H9 (cell line): Measurements from ENCODE around the gene LDLRAD4. TPM values are rescaled to one million over a fixed set of nuclear protein-coding genes. Genes with fewer than 3 reads are reported as not detected.

Experiments
- DNase-seq: peaks from one replicate; pipeline ENCODE4 v3.0.0-alpha.2; 2017
- H2AFZ ChIP-seq: one replicate; pipeline ENCODE4 v1.6.1; 2013; ENCODE audit warnings: mild to moderate bottlenecking, low read length, control low read depth, moderate library complexity
- H2AK5ac ChIP-seq: 2 replicates; pipeline ENCODE4 v1.6.1; 2013; ENCODE audit warnings: low read length, control low read depth, mixed read lengths; ENCODE audit not compliant: insufficient read length
- H2BK120ac ChIP-seq: one replicate; pipeline ENCODE4 v1.6.1; 2013; ENCODE audit warnings: low read depth, mild to moderate bottlenecking, low read length, control low read depth, inconsistent platforms; ENCODE audit not compliant: poor library complexity, severe bottlenecking
- H2BK12ac ChIP-seq: 2 replicates; pipeline ENCODE4 v1.6.1; 2013; ENCODE audit warnings: low read length, control low read depth, mixed read lengths, low read depth; ENCODE audit not compliant: insufficient read length
- H2BK15ac ChIP-seq: 2 replicates; pipeline ENCODE4 v1.6.1; 2013; ENCODE audit warnings: low read depth, low read length, control low read depth
- H2BK20ac ChIP-seq: one replicate; pipeline ENCODE4 v1.6.1; 2013; ENCODE audit warnings: low read depth, mild to moderate bottlenecking, low read length, control low read depth, inconsistent platforms; ENCODE audit not compliant: poor library complexity, severe bottlenecking
- H2BK5ac ChIP-seq: 2 replicates; pipeline ENCODE4 v1.6.1; 2013; ENCODE audit warnings: low read length, control low read depth, mixed read lengths; ENCODE audit not compliant: insufficient read length
- H3K14ac ChIP-seq: 2 replicates; pipeline ENCODE4 v1.6.1; 2013; ENCODE audit warnings: low read length, control low read depth; ENCODE audit not compliant: insufficient read depth
- H3K18ac ChIP-seq: 2 replicates; pipeline ENCODE4 v1.6.1; 2013; ENCODE audit warnings: low read depth, mild to moderate bottlenecking, mixed read lengths, low read length, control low read depth; ENCODE audit not compliant: insufficient read length
- H3K23ac ChIP-seq: 2 replicates; pipeline ENCODE4 v1.6.1; 2013; ENCODE audit warnings: low read length, control low read depth, mixed read lengths, low read depth; ENCODE audit not compliant: insufficient read length
- H3K23me2 ChIP-seq: 2 replicates; pipeline ENCODE4 v1.6.1; 2013; ENCODE audit warnings: low read depth, mild to moderate bottlenecking, mixed read lengths, low read length, control low read depth; ENCODE audit not compliant: insufficient read length, poor library complexity, severe bottlenecking
- H3K27ac ChIP-seq: 2 replicates; pipeline ENCODE4 v1.5.1; 2013; ENCODE audit warnings: low read length, control low read depth, mixed read lengths, low read depth; ENCODE audit not compliant: insufficient read length
- H3K27me3 ChIP-seq: 2 replicates; pipeline ENCODE4 v1.6.1; 2013; ENCODE audit warnings: low read length, control low read depth, inconsistent platforms; ENCODE audit not compliant: insufficient read depth
- H3K4ac ChIP-seq: 2 replicates; pipeline ENCODE4 v1.6.1; 2013; ENCODE audit warnings: low read depth, mild to moderate bottlenecking, control low read depth, inconsistent platforms, low read length, moderate library complexity
- H3K4me1 ChIP-seq: 2 replicates; pipeline ENCODE4 v1.6.1; 2013; ENCODE audit warnings: low read length, control low read depth, inconsistent platforms; ENCODE audit not compliant: insufficient read depth
- H3K4me2 ChIP-seq: 2 replicates; pipeline ENCODE4 v1.6.1; 2013; ENCODE audit warnings: low read length, control low read depth, mixed read lengths; ENCODE audit not compliant: insufficient read length, insufficient read depth
- H3K56ac ChIP-seq: 2 replicates; pipeline ENCODE4 v1.6.1; 2013; ENCODE audit warnings: low read depth, mild to moderate bottlenecking, mixed read lengths, low read length, control low read depth; ENCODE audit not compliant: insufficient read length
- H3K79me1 ChIP-seq: 2 replicates; pipeline ENCODE4 v1.6.1; 2013; ENCODE audit warnings: low read depth, mild to moderate bottlenecking, moderate library complexity, low read length, control low read depth, inconsistent platforms; ENCODE audit not compliant: insufficient read depth, poor library complexity, severe bottlenecking
- H3K79me2 ChIP-seq: 2 replicates; pipeline ENCODE4 v1.6.1; 2013; ENCODE audit warnings: low read length, control low read depth, inconsistent platforms; ENCODE audit not compliant: insufficient read depth
- H3K9ac ChIP-seq: 2 replicates; pipeline ENCODE4 v1.6.1; 2013; ENCODE audit warnings: low read length, control low read depth, mixed read lengths; ENCODE audit not compliant: insufficient read length; ENCODE audit errors: extremely low read depth
- H3K9me3 ChIP-seq: one replicate; pipeline ENCODE4 v1.6.1; 2013; ENCODE audit warnings: low read depth, low read length, inconsistent platforms; ENCODE audit not compliant: control insufficient read depth
- H3T11ph ChIP-seq: one replicate; pipeline ENCODE4 v1.6.1; 2013; ENCODE audit warnings: mild to moderate bottlenecking, low read length, control low read depth, inconsistent platforms
- H4K20me1 ChIP-seq: one replicate; pipeline ENCODE4 v1.6.1; 2013; ENCODE audit not compliant: control insufficient read depth, insufficient read length, insufficient read depth
- H4K5ac ChIP-seq: 2 replicates; pipeline ENCODE4 v1.6.1; 2013; ENCODE audit warnings: low read depth, mild to moderate bottlenecking, mixed read lengths, low read length, control low read depth; ENCODE audit not compliant: insufficient read length
- H4K8ac ChIP-seq: replicated peaks from 2 replicates; pipeline ENCODE4 v1.6.1; 2013; ENCODE audit warnings: low read length, control low read depth, mixed read lengths, low read depth; ENCODE audit not compliant: insufficient read length
- H4K91ac ChIP-seq: 2 replicates; pipeline ENCODE4 v1.6.1; 2013; ENCODE audit warnings: low read depth, mild to moderate bottlenecking, moderate library complexity, mixed read lengths, low read length, control low read depth; ENCODE audit not compliant: insufficient read length
- H3K27ac Mint-ChIP-seq, 3 experiments: 2 replicates in 2 of 3; 3 replicates in 1 of 3; pipeline ENCODE4 v1.8.0; 2020 to 2021; ENCODE audit warnings: mixed read lengths in 3 of 3, mild to moderate bottlenecking in 1 of 3, moderate library complexity in 1 of 3
- H3K27me3 Mint-ChIP-seq: 2 replicates; pipeline ENCODE4 v1.8.0; 2021; ENCODE audit warnings: low read depth, mild to moderate bottlenecking, moderate library complexity, mixed read lengths
- H3K36me3 Mint-ChIP-seq, 3 experiments: 2 replicates in 2 of 3; 3 replicates in 1 of 3; pipeline ENCODE4 v1.8.0; 2020 to 2021; ENCODE audit warnings: low read depth in 3 of 3, mixed read lengths in 3 of 3; ENCODE audit not compliant: insufficient read depth in 1 of 3
- H3K4me1 Mint-ChIP-seq, 2 experiments: 2 replicates each; pipeline ENCODE4 v1.8.0; 2020; ENCODE audit warnings: mixed read lengths in 2 of 2
- H3K4me3 Mint-ChIP-seq, 2 experiments: 2 replicates in 1 of 2; 3 replicates in 1 of 2; pipeline ENCODE4 v1.8.0; 2020 to 2021; ENCODE audit warnings: mild to moderate bottlenecking in 2 of 2, mixed read lengths in 2 of 2, moderate library complexity in 1 of 2
- H3K9me3 Mint-ChIP-seq, 2 experiments: 2 replicates in 1 of 2; 3 replicates in 1 of 2; pipeline ENCODE4 v1.8.0; 2020; ENCODE audit warnings: mild to moderate bottlenecking in 2 of 2, mixed read lengths in 2 of 2, moderate library complexity in 1 of 2
- WGBS: extraction: QIAGEN DNeasy Blood & Tissue Kit; methylation state at CpG from one replicate; pipeline ENCODE4 v1.1.7; 2013; ENCODE audit warnings: missing lambda C conversion rate, low lambda C conversion rate, mixed read lengths; ENCODE audit not compliant: insufficient read length; ENCODE audit errors: extremely low coverage; 5-methylcytosine and 5-hydroxymethylcytosine counted together
- total RNA-seq: library from RNA; stranded (reverse); gene quantifications from 2 replicates; pipeline ENCODE4 v1.2.1, GENCODE V29; 2021
- TF ChIP-seq, protein P1 (sequence below): fragments of 200-600 bp; sonication (generic); conservative IDR thresholded peaks from 3 replicates; pipeline ENCODE4 v1.8.0; 2021; ENCODE audit warnings: antibody characterized with exemption, mild to moderate bottlenecking

LDLRAD4 gene
- total RNA-seq, 1 experiment from 2014 or later, result 3.9 TPM

DNA sequence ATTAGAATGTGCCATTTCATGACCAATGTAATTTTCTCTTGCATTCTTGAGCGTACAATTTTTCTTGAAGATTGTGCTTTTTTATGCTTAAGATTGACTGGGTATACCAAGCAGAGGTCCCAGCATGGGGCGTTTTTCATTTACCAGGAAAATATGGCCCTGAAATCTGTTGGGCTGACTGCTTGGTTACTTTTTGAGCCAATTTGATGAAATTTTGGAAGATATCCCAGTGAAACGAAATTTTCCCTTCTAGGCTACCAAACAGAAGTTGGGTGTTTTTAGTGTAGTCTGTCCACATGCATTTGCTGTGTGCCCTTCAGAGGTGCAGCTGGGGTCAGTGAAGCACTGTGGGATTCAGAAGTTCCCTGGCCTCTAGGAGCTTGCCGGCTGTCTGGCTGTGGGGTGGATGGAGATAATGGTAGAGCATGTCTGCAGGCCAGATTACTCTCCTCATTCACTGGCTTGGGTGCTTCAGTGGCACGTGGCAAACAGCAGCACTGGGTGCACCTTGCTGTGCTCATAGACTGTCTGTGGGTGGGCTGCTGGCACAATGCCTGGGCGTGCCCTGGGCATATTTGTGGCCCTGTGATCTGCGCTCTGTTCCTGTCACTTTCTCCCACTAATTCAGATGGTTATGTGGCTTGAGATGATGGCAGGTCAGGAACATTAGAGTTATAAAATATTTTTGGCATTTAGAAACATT lies 73.3 kb downstream of the LDLRAD4 start:
- no peak overlapping the region for H3K4me2 ChIP-seq
- Mint-ChIP-seq H3K27me3 (no peaks in the 10 kb centered on the region; the same call in none of the 2 replicates), H3K9me3 (no peaks in the 10 kb centered on the region; a peak in 1 of 5 replicates), H3K36me3 (no peaks in the 10 kb centered on the region), H3K4me3 (no peak overlapping the region), H3K27ac (no peak overlapping the region), H3K4me1 (peaks cover 0 to 3% of the 10 kb centered on the region in 2 experiments; a peak in 1 of 4 replicates)
- no peak overlapping the region for H4K8ac ChIP-seq
- no peaks in the 10 kb centered on the region for H3K9me3 ChIP-seq
- H2BK120ac ChIP-seq, result no peak overlapping the region
- no peak overlapping the region for H3T11ph ChIP-seq
- H3K4ac ChIP-seq, result no peak overlapping the region
- H3K14ac ChIP-seq, result no peak overlapping the region; the same call in 1 of the 2 replicates
- no peak overlapping the region for H2AFZ ChIP-seq
- no peak overlapping the region for H2BK20ac ChIP-seq
- no CpG with 5 or more reads among the region's 7 CpGs for WGBS
- H3K23ac ChIP-seq, result no peak overlapping the region
- no peaks in the 10 kb centered on the region for H3K23me2 ChIP-seq
- H3K79me2 ChIP-seq, result no peaks in the 10 kb centered on the region
- H2BK15ac ChIP-seq, result no peak overlapping the region
- no peaks in the 10 kb centered on the region for H3K27me3 ChIP-seq
- no peak for DNase-seq
- TF ChIP-seq, protein P1, sequence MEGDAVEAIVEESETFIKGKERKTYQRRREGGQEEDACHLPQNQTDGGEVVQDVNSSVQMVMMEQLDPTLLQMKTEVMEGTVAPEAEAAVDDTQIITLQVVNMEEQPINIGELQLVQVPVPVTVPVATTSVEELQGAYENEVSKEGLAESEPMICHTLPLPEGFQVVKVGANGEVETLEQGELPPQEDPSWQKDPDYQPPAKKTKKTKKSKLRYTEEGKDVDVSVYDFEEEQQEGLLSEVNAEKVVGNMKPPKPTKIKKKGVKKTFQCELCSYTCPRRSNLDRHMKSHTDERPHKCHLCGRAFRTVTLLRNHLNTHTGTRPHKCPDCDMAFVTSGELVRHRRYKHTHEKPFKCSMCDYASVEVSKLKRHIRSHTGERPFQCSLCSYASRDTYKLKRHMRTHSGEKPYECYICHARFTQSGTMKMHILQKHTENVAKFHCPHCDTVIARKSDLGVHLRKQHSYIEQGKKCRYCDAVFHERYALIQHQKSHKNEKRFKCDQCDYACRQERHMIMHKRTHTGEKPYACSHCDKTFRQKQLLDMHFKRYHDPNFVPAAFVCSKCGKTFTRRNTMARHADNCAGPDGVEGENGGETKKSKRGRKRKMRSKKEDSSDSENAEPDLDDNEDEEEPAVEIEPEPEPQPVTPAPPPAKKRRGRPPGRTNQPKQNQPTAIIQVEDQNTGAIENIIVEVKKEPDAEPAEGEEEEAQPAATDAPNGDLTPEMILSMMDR, result no peak
- no peak overlapping the region for H2BK12ac ChIP-seq
- no peak overlapping the region for H3K18ac ChIP-seq
- H4K91ac ChIP-seq, result no peak overlapping the region
- no peaks in the 10 kb centered on the region for H3K79me1 ChIP-seq
- H3K56ac ChIP-seq, result no peak overlapping the region
- no peak overlapping the region for H3K27ac ChIP-seq
- H2BK5ac ChIP-seq, result no peak overlapping the region
- H2AK5ac ChIP-seq, result no peak overlapping the region
- H3K9ac ChIP-seq, result no peak overlapping the region
- no peaks in the 10 kb centered on the region for H3K4me1 ChIP-seq
- H4K5ac ChIP-seq, result no peak overlapping the region
- no peaks in the 10 kb centered on the region for H4K20me1 ChIP-seq
